Endothelial cell (in vitro differentiated cells): ENCODE data around the gene CLECL1. TPM values are rescaled to one million over a fixed set of nuclear protein-coding genes. Genes with fewer than 3 reads are reported as not detected.

Experiments used
- DNase-seq: peaks from one replicate; pipeline ENCODE4 v3.0.0; 2021; ENCODE audit warnings: low spot score
- H3K27ac Mint-ChIP-seq: one replicate; pipeline ENCODE4 v1.8.0; 2021; ENCODE audit warnings: mixed read lengths, inconsistent platforms; ENCODE audit not compliant: unreplicated experiment
- H3K27me3 Mint-ChIP-seq: one replicate; pipeline ENCODE4 v1.8.0; 2021; ENCODE audit warnings: mild to moderate bottlenecking, moderate library complexity, mixed read lengths, inconsistent platforms; ENCODE audit not compliant: unreplicated experiment
- H3K36me3 Mint-ChIP-seq: one replicate; pipeline ENCODE4 v1.8.0; 2021; ENCODE audit warnings: mild to moderate bottlenecking, low read depth, mixed read lengths, inconsistent platforms; ENCODE audit not compliant: unreplicated experiment
- H3K4me1 Mint-ChIP-seq: one replicate; pipeline ENCODE4 v1.8.0; 2021; ENCODE audit warnings: mild to moderate bottlenecking, mixed read lengths, inconsistent platforms; ENCODE audit not compliant: unreplicated experiment
- H3K4me3 Mint-ChIP-seq: one replicate; pipeline ENCODE4 v1.8.0; 2021; ENCODE audit warnings: mild to moderate bottlenecking, mixed read lengths, inconsistent platforms; ENCODE audit not compliant: unreplicated experiment
- H3K9me3 Mint-ChIP-seq: one replicate; pipeline ENCODE4 v1.8.0; 2021; ENCODE audit warnings: mixed read lengths, inconsistent platforms; ENCODE audit not compliant: unreplicated experiment
- CTCF ChIP-seq: fragments of 200-600 bp; sonication (generic); IDR thresholded peaks from one replicate; pipeline ENCODE4 v1.5.0; 2021; ENCODE audit warnings: antibody characterized with exemption; ENCODE audit not compliant: unreplicated experiment
- total RNA-seq: library from RNA; stranded (reverse); fragmentation: NEBNext Ultra II Directional; extraction: Animal tissue kit (Norgen Biotek cat#: 25700); gene quantifications from one replicate; pipeline ENCODE4 v1.2.1, GENCODE V29; 2021; ENCODE audit not compliant: unreplicated experiment

Gene CLECL1
- total RNA-seq, 1 donor from 2014 or later, result not detected

DNA sequence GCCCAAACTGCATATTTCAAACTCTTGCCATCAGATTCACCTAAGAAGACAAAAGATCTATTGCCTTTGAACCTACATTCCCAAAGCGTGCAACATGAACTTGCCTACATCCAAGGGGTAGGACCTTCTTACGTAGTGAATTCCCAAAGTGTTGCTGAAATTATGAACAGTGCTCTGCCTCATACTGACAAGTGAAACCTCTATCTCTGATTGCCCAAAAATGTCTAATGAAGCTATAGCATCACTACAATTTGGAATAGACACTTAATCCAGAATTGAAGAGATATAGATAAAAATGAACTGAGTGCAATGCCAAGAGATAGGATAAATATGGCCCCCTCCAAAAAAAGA, 32.3 kb downstream of the CLECL1 start:
- H3K4me1 Mint-ChIP-seq, result peaks cover 39% of the 10 kb centered on the region
- H3K9me3 Mint-ChIP-seq, result no peaks in the 10 kb centered on the region
- peaks cover 28% of the 10 kb centered on the region for H3K36me3 Mint-ChIP-seq

DNA sequence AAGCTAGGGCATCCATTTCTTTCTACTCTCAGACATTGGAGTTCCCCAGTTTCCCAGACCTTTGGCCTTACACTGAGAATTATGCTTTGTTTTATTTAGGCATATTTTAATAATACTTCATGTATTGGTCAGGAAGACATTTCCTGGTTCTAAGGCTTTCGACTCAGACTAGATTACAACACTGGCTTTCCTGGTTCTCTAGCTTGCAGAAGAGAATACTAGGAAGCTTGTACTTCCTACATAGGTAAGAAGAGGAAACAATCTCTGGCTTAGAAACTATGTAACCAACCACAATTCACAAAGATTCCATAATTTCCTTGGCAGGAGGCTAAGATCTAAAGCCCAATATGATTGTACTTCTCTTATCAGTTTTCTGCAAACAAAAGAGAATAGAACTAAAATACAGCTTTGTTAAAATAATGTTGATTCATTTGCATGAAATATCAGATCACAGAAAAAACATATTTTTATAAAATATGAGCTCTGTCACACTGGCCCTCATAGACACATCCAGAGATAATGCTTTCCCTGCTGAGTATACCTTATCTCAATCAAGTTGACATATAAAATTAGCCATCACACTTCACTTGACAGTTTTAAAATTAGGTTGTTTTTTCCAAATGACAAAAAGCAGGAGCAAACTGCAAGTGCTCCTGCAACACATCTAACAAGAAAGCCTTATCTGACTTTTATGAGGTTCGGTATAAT, 32.8 kb downstream of the CLECL1 start:
- Mint-ChIP-seq H3K9me3 (no peaks in the 10 kb centered on the region), H3K4me3 (no peak overlapping the region)

More for the DNA sequence above, 32.3 kb downstream of the CLECL1 start:
- DNase-seq, result no peak
- H3K4me3 Mint-ChIP-seq, result peak overlapping the region; percentile 10
- peak overlapping the region; percentile 94 for H3K27ac Mint-ChIP-seq
- H3K27me3 Mint-ChIP-seq, result peaks cover 4% of the 10 kb centered on the region
- no peak for TF ChIP-seq CTCF

GRCh38 chr12:9699269-9699897, 33.5 kb downstream of the CLECL1 start:
- peaks cover 39% of the 10 kb centered on the region for H3K36me3 Mint-ChIP-seq
- no peak for TF ChIP-seq CTCF
- no peaks in the 10 kb centered on the region for H3K9me3 Mint-ChIP-seq
- no peak overlapping the region for H3K4me3 Mint-ChIP-seq
- peaks cover 7% of the 10 kb centered on the region for H3K27me3 Mint-ChIP-seq
- peak overlapping the region; percentile 94 for H3K27ac Mint-ChIP-seq
- H3K4me1 Mint-ChIP-seq, result peaks cover 39% of the 10 kb centered on the region
- DNase-seq, result no peak

More for the DNA sequence above, 32.8 kb downstream of the CLECL1 start:
- TF ChIP-seq CTCF, result no peak
- peaks cover 4% of the 10 kb centered on the region for H3K27me3 Mint-ChIP-seq
- peaks cover 39% of the 10 kb centered on the region for H3K4me1 Mint-ChIP-seq
- no peak for DNase-seq
- H3K36me3 Mint-ChIP-seq, result peaks cover 33% of the 10 kb centered on the region
- peak overlapping the region; percentile 94 for H3K27ac Mint-ChIP-seq

- no peaks in the 10 kb centered on the region for H3K9me3 Mint-ChIP-seq
Observed at GRCh38 chr12:9698681-9699080, 34.2 kb downstream of the CLECL1 start.

More at GRCh38 chr12:9698681-9699080, 34.2 kb downstream of the CLECL1 start:
- Mint-ChIP-seq H3K27ac (peak overlapping the region; percentile 50), H3K27me3 (peaks cover 7% of the 10 kb centered on the region), H3K36me3 (peaks cover 43% of the 10 kb centered on the region), H3K4me1 (peaks cover 39% of the 10 kb centered on the region), H3K4me3 (no peak overlapping the region)
- TF ChIP-seq CTCF, result no peak
- no peak for DNase-seq
